ENCODE measurements around the gene EXOC2. TPM values are rescaled to one million over a fixed set of nuclear protein-coding genes. Genes with fewer than 3 reads are reported as not detected.

Gene EXOC2
- total and polyA plus RNA-seq, 7 donors = 5.4 to 23.2 (median 15.3) TPM

GRCh38 chr6:626236-626635 lies 66.7 kb downstream of the EXOC2 start:
- 86 to 87% methylated on average over 9 of the region's 9 CpGs for WGBS, 2 donors
- H3K4me3 ChIP-seq = no peak overlapping the region
- H3K36me3 ChIP-seq = no peaks in the 10 kb centered on the region
- DNase-seq = no peak
- intact Hi-C loops (cut with DNase I) = loop anchor here (5.0 to 10.0 kb wide), 3 partner anchors 91 to 759 kb away; partner anchors contain the start of gene FOXF2
- no peaks in the 10 kb centered on the region for H3K27me3 ChIP-seq
- TF ChIP-seq POLR2A (IDR thresholded peaks at IDR 0.05) (no peak), EP300 (IDR thresholded peaks at IDR 0.05) (no peak), POLR2AphosphoS5 (IDR thresholded peaks at IDR 0.05) (no peak)
- TF ChIP-seq, protein P1, sequence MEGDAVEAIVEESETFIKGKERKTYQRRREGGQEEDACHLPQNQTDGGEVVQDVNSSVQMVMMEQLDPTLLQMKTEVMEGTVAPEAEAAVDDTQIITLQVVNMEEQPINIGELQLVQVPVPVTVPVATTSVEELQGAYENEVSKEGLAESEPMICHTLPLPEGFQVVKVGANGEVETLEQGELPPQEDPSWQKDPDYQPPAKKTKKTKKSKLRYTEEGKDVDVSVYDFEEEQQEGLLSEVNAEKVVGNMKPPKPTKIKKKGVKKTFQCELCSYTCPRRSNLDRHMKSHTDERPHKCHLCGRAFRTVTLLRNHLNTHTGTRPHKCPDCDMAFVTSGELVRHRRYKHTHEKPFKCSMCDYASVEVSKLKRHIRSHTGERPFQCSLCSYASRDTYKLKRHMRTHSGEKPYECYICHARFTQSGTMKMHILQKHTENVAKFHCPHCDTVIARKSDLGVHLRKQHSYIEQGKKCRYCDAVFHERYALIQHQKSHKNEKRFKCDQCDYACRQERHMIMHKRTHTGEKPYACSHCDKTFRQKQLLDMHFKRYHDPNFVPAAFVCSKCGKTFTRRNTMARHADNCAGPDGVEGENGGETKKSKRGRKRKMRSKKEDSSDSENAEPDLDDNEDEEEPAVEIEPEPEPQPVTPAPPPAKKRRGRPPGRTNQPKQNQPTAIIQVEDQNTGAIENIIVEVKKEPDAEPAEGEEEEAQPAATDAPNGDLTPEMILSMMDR (IDR thresholded peaks at IDR 0.05) = no peak
- H3K9me3 ChIP-seq = no peaks in the 10 kb centered on the region
- peaks cover 0 to 24% (median 4%) of the 10 kb centered on the region in 4 donors for H3K4me1 ChIP-seq
- peak overlapping the region; percentile 61 to 75 (median 67) for H3K27ac ChIP-seq

- Histone ChIP-seq H3K36me3 (no peaks in the 10 kb centered on the region), H3K4me1 (peaks cover 0 to 24% (median 4%) of the 10 kb centered on the region in 4 donors), H3K9me3 (no peaks in the 10 kb centered on the region), H3K4me3 (peak overlapping the region in 1 of 4 donors; percentile 5), H3K27ac (peak overlapping the region; percentile 61 to 75 (median 67)), H3K27me3 (no peaks in the 10 kb centered on the region)
- peak; percentile 69 for DNase-seq
- WGBS, 2 donors = 85 to 90% methylated on average over 11 of the region's 11 CpGs
- intact Hi-C loops (cut with DNase I) = loop anchor here (5.0 to 10.0 kb wide), 3 partner anchors 92 to 760 kb away; partner anchors contain the start of gene FOXF2
- TF ChIP-seq POLR2AphosphoS5 (IDR thresholded peaks at IDR 0.05) = peak in 1 of 4 donors; percentile 24
- TF ChIP-seq POLR2A (IDR thresholded peaks at IDR 0.05) = no peak
- TF ChIP-seq, protein P1 (IDR thresholded peaks at IDR 0.05) = peak in 2 of 4 experiments; percentile 11 to 29
Measured at GRCh38 chr6:624979-625378, 68.0 kb downstream of the EXOC2 start.

- TF ChIP-seq EP300 (IDR thresholded peaks at IDR 0.05) (peak; percentile 46 to 92 (median 74)), POLR2A (IDR thresholded peaks at IDR 0.05) (no peak), POLR2AphosphoS5 (IDR thresholded peaks at IDR 0.05) (peak in 2 of 4 donors; percentile 12 to 42)
- TF ChIP-seq, protein P1 (IDR thresholded peaks at IDR 0.05) = no peak
- Histone ChIP-seq H3K27ac (peak overlapping the region; percentile 59 to 75 (median 67)), H3K27me3 (no peaks in the 10 kb centered on the region), H3K4me3 (no peak overlapping the region), H3K9me3 (no peaks in the 10 kb centered on the region), H3K36me3 (peaks cover 0 to under 1% (median 0%) of the 10 kb centered on the region in 4 donors), H3K4me1 (peaks cover 0 to 24% (median 4%) of the 10 kb centered on the region in 4 donors)
- DNase-seq = no peak
- intact Hi-C loops (cut with DNase I) = loop anchor here (10.0 kb wide), 1 partner anchor 762 kb away; the partner anchor contains the start of gene FOXF2
- WGBS, 2 donors = 90 to 96% methylated on average over 7 of the region's 7 CpGs
Measured at GRCh38 chr6:622462-622861, 70.5 kb downstream of the EXOC2 start.

GRCh38 chr6:621931-622330 lies 71.0 kb downstream of the EXOC2 start:
- intact Hi-C loops (cut with DNase I) = loop anchor here (10.0 kb wide), 1 partner anchor 763 kb away; the partner anchor contains the start of gene FOXF2
- H3K27me3 ChIP-seq = no peaks in the 10 kb centered on the region
- 93 to 94% methylated on average over 9 of the region's 9 CpGs for WGBS, 2 donors
- H3K27ac ChIP-seq = peak overlapping the region; percentile 59 to 75 (median 67)
- TF ChIP-seq, protein P1 (IDR thresholded peaks at IDR 0.05) = no peak
- no peak for TF ChIP-seq POLR2A (IDR thresholded peaks at IDR 0.05)
- TF ChIP-seq EP300 (IDR thresholded peaks at IDR 0.05) = no peak
- no peak for TF ChIP-seq POLR2AphosphoS5 (IDR thresholded peaks at IDR 0.05)
- peaks cover 0 to 6% (median 0%) of the 10 kb centered on the region in 4 donors for H3K36me3 ChIP-seq
- H3K4me3 ChIP-seq = no peak overlapping the region
- peaks cover 0 to 24% (median 4%) of the 10 kb centered on the region in 4 donors for H3K4me1 ChIP-seq
- no peak for DNase-seq
- H3K9me3 ChIP-seq = no peaks in the 10 kb centered on the region
